Stomach (tissue), 4 donors: ENCODE measurements around the gene STK35.

Source experiments
- EP300 ChIP-seq: sonication (generic); formaldehyde crosslinking; IDR thresholded peaks from one replicate; pipeline ENCODE4 v1.6.1; 2017; ENCODE audit warnings: antibody characterized with exemption
- POLR2A ChIP-seq, 4 donors: fragments of 450-650 bp; IDR thresholded peaks; one replicate each; pipeline ENCODE4 v1.6.1; 2016; ENCODE audit warnings: antibody characterized with exemption in 4 of 4, control low read depth in 2 of 4, mild to moderate bottlenecking in 1 of 4, moderate library complexity in 1 of 4
- POLR2AphosphoS5 ChIP-seq, 3 donors: sonication (generic); formaldehyde crosslinking; IDR thresholded peaks; one replicate each; pipeline ENCODE4 v1.6.1; 2016; ENCODE audit warnings: antibody characterized with exemption in 3 of 3
- TF ChIP-seq, protein P1 (sequence below), 7 experiments: fragments of 450-650 bp in 4 of 7; fragments of 200-600 bp in 3 of 7; sonication (generic) in 3 of 7; IDR thresholded peaks; one replicate each; pipeline ENCODE4 v1.5.1; 2016 to 2019; ENCODE audit warnings: antibody characterized with exemption in 7 of 7, control low read depth in 2 of 7, mild to moderate bottlenecking in 1 of 7

- TF ChIP-seq, protein P1, sequence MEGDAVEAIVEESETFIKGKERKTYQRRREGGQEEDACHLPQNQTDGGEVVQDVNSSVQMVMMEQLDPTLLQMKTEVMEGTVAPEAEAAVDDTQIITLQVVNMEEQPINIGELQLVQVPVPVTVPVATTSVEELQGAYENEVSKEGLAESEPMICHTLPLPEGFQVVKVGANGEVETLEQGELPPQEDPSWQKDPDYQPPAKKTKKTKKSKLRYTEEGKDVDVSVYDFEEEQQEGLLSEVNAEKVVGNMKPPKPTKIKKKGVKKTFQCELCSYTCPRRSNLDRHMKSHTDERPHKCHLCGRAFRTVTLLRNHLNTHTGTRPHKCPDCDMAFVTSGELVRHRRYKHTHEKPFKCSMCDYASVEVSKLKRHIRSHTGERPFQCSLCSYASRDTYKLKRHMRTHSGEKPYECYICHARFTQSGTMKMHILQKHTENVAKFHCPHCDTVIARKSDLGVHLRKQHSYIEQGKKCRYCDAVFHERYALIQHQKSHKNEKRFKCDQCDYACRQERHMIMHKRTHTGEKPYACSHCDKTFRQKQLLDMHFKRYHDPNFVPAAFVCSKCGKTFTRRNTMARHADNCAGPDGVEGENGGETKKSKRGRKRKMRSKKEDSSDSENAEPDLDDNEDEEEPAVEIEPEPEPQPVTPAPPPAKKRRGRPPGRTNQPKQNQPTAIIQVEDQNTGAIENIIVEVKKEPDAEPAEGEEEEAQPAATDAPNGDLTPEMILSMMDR (IDR thresholded peaks at IDR 0.05) = no peak
- TF ChIP-seq POLR2A (IDR thresholded peaks at IDR 0.05) (no peak), POLR2AphosphoS5 (IDR thresholded peaks at IDR 0.05) (no peak), EP300 (no peak)
These were observed 17.2 kb downstream of the STK35 start for GRCh38 chr20:2118783-2119182.
